ENCODE measurements around the gene HEY2.
A peak's percentile ranks its signal among the peaks of the same experiment; 100 is the strongest.
"Not testable (repeated sequence)": the region's sequence is repeated elsewhere in the genome, so short reads cannot be mapped to it uniquely, and the experiment has no call there.

The HEY2 gene

GRCh38 chr6:125773387-125774341 is 24.2 kb downstream of the HEY2 start:
- DNase-seq: no peak

- not testable (repeated sequence) for DNase-seq
These were observed 26.8 kb downstream of the HEY2 start for GRCh38 chr6:125776107-125776826.

GRCh38 chr6:125779924-125780539 is 30.6 kb downstream of the HEY2 start:
- DNase-seq: peak; percentile 98

GRCh38 chr6:125780540-125781313 is 31.3 kb downstream of the HEY2 start:
- peak; percentile 87 for DNase-seq

GRCh38 chr6:125781314-125781868 is 32.0 kb downstream of the HEY2 start:
- peak; percentile 69 for DNase-seq

- DNase-seq: no peak
These were observed 34.9 kb downstream of the HEY2 start for GRCh38 chr6:125784365-125784764.

GRCh38 chr6:125787791-125788190 is 38.4 kb downstream of the HEY2 start:
- peak; percentile 81 for DNase-seq

GRCh38 chr6:125789167-125789566 is 39.7 kb downstream of the HEY2 start:
- peak; percentile 68 for DNase-seq

- peak; percentile 95 for DNase-seq
These were observed 40.3 kb downstream of the HEY2 start for GRCh38 chr6:125789576-125790357.

GRCh38 chr6:125790358-125791150 is 41.1 kb downstream of the HEY2 start, which contains the start of gene NCOA7:
TSS of gene NCOA7 (plus strand) at chr6:125790960. CDS start at chr6:125815355, 24,395 bp downstream.
- DNase-seq: peak; percentile 91

GRCh38 chr6:125791151-125791819 is 41.9 kb downstream of the HEY2 start:
- DNase-seq: peak; percentile 85

GRCh38 chr6:125791820-125792165 is 42.4 kb downstream of the HEY2 start:
- no peak for DNase-seq

- DNase-seq: no peak
These were observed 42.7 kb downstream of the HEY2 start for GRCh38 chr6:125792172-125792571.

- DNase-seq: no peak
These were observed 43.2 kb downstream of the HEY2 start for GRCh38 chr6:125792680-125793079.

- DNase-seq: no peak
These were observed 43.8 kb downstream of the HEY2 start for GRCh38 chr6:125793280-125793679.

- no peak for DNase-seq
These were observed 44.4 kb downstream of the HEY2 start for GRCh38 chr6:125793863-125794262.

- no peak for DNase-seq
These were observed 45.1 kb downstream of the HEY2 start for GRCh38 chr6:125794342-125795137.

- no peak for DNase-seq
These were observed 45.9 kb downstream of the HEY2 start for GRCh38 chr6:125795301-125795700.

Data from hematopoietic multipotent progenitor cell treated with erythropoietin and hydrocortisone succinate and interleukin-3 and kit ligand, for 4 days (in vitro differentiated cells).